Neutrophil (primary cell): ENCODE measurements around the gene ARFGAP3.

Source experiments
- H3K27ac ChIP-seq: fragments of 200-600 bp; sonication (generic); 2 replicates; pipeline ENCODE4 v1.5.1; 2016; ENCODE audit warnings: mild to moderate bottlenecking, moderate library complexity
- H3K27me3 ChIP-seq: fragments of 200-600 bp; sonication (generic); 2 replicates; pipeline ENCODE4 v1.6.0; 2016; ENCODE audit warnings: mild to moderate bottlenecking
- H3K36me3 ChIP-seq: fragments of 200-600 bp; sonication (generic); 2 replicates; pipeline ENCODE4 v1.5.1; 2017
- H3K4me1 ChIP-seq, 2 experiments: fragments of 200-600 bp in 1 of 2; sonication (generic) in 1 of 2; 1 replicate in 1 of 2; 2 replicates in 1 of 2; pipeline versions ENCODE4 v1.5.1 to v1.6.1; 2013 to 2016; ENCODE audit warnings: low read depth in 1 of 2, low read length in 1 of 2, mild to moderate bottlenecking in 1 of 2, moderate library complexity in 1 of 2; ENCODE audit not compliant: control insufficient read depth in 1 of 2, insufficient read depth in 1 of 2
- H3K4me3 ChIP-seq, 2 experiments: fragments of 200-600 bp in 1 of 2; sonication (generic) in 1 of 2; 1 replicate in 1 of 2; 2 replicates in 1 of 2; pipeline ENCODE4 v1.5.1; 2013 to 2016; ENCODE audit warnings: low read depth in 1 of 2, low read length in 1 of 2, mild to moderate bottlenecking in 1 of 2, moderate library complexity in 1 of 2
- H3K9me3 ChIP-seq: fragments of 200-600 bp; sonication (generic); 2 replicates; pipeline ENCODE4 v1.5.1; 2016
- TF ChIP-seq, protein P1 (sequence below): fragments of 200-600 bp; sonication (generic); IDR thresholded peaks from 2 replicates; pipeline ENCODE4 v1.5.1; 2016; ENCODE audit warnings: antibody characterized with exemption

Gene ARFGAP3

DNA sequence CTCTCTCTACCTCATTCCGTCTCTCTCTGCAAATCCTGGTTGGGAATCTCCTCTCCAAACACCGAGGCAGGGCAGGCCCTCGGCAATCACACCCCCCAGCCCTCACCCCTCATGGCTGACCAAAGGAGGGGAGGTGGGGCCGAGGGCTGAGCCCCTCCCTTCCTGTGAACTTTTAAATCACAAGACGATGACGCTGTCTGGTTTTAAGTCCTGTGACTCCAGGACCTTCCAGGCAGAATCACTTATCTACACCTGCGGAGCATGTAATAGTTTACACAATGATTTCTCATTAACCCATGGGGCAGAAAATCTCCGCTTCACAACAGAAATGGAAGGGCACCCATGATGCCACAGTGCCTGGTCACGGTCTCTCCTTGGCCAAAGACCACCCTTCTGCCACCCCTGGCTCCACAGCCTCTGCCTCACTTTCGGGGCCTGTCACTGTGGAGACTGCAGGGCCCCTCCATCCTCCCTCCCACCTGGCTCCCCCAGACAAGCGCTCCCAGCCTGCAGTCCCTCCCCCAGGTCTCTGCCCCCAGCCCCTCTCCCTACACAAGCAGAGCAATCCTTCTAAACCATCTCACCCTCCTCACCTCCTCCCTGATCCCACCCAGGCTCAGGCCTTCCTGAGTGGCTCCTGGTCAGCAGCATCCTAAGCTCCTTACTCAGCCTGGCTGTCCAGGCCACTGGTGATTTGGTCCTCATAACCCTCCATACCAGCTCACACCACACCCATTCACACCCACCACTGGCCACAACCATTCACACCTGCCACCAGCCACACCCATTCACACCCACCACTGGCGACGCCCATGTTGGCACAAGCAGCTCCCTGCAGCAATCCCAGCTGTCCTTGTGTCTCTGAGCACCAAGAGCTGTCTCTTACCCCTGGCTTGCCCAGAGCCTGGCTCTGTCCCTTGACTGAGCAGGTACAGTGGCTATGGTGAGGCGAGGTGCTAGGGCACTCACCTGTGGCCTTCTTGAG, 30.7 kb upstream of the ARFGAP3 start:
- H3K27me3 ChIP-seq = no peaks in the 10 kb centered on the region
- no peak overlapping the region for H3K4me3 ChIP-seq
- peaks cover 71% of the 10 kb centered on the region for H3K36me3 ChIP-seq
- H3K4me1 ChIP-seq = peaks cover 55 to 59% of the 10 kb centered on the region in 2 experiments
- H3K27ac ChIP-seq = peak overlapping the region; percentile 90
- H3K9me3 ChIP-seq = no peaks in the 10 kb centered on the region
- TF ChIP-seq, protein P1, sequence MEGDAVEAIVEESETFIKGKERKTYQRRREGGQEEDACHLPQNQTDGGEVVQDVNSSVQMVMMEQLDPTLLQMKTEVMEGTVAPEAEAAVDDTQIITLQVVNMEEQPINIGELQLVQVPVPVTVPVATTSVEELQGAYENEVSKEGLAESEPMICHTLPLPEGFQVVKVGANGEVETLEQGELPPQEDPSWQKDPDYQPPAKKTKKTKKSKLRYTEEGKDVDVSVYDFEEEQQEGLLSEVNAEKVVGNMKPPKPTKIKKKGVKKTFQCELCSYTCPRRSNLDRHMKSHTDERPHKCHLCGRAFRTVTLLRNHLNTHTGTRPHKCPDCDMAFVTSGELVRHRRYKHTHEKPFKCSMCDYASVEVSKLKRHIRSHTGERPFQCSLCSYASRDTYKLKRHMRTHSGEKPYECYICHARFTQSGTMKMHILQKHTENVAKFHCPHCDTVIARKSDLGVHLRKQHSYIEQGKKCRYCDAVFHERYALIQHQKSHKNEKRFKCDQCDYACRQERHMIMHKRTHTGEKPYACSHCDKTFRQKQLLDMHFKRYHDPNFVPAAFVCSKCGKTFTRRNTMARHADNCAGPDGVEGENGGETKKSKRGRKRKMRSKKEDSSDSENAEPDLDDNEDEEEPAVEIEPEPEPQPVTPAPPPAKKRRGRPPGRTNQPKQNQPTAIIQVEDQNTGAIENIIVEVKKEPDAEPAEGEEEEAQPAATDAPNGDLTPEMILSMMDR = no peak

DNA sequence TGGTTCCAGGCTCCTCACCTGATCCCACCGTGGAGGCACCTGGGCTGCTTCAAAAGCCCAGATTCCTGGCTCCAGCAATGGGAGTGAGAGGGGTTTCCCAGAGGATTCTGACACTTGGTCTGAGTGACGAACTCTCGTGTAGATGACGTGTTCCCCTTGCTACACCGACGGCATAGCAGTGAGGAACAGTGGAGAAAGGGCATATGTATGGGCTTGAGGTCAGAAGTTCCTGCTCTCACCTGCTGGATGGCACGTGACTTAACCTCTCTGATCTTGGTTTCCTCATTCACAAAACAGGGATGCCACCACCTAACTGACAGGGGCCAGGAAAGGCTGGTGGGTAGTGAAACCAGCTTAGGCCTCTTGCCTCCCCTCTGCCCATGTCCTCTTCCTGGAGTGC, 30.0 kb upstream of the ARFGAP3 start:
- Histone ChIP-seq H3K4me3 (no peak overlapping the region), H3K27me3 (no peaks in the 10 kb centered on the region), H3K9me3 (no peaks in the 10 kb centered on the region), H3K27ac (peak overlapping the region; percentile 90), H3K36me3 (peaks cover 78% of the 10 kb centered on the region), H3K4me1 (peaks cover 48 to 52% of the 10 kb centered on the region in 2 experiments)
- TF ChIP-seq, protein P1 = no peak

DNA sequence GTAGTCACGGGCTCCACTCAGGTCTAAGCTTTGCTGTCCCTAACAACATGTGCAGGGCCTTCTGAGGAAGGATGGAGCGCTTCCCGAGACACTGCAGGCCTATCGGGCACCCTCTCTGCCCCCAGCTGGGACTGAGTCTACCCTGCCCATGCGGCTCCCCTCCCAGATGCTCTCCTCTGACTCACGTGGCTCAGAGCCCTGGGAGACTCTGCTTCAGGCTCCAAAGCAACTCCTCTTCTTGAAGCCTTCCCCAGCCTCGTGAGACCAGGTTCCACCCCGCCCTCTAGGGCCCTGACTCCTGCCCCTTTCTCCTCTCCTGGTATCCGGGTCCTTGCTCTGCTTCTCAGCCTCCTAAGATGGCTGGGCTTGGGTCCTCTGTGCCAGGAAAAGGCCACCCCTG, 28.4 kb upstream of the ARFGAP3 start:
- H3K27ac ChIP-seq = peak overlapping the region; percentile 5
- H3K4me1 ChIP-seq = peaks cover 31 to 36% of the 10 kb centered on the region in 2 experiments
- H3K9me3 ChIP-seq = no peaks in the 10 kb centered on the region
- TF ChIP-seq, protein P1 = no peak
- no peak overlapping the region for H3K4me3 ChIP-seq
- H3K36me3 ChIP-seq = peaks cover 91% of the 10 kb centered on the region
- no peaks in the 10 kb centered on the region for H3K27me3 ChIP-seq

DNA sequence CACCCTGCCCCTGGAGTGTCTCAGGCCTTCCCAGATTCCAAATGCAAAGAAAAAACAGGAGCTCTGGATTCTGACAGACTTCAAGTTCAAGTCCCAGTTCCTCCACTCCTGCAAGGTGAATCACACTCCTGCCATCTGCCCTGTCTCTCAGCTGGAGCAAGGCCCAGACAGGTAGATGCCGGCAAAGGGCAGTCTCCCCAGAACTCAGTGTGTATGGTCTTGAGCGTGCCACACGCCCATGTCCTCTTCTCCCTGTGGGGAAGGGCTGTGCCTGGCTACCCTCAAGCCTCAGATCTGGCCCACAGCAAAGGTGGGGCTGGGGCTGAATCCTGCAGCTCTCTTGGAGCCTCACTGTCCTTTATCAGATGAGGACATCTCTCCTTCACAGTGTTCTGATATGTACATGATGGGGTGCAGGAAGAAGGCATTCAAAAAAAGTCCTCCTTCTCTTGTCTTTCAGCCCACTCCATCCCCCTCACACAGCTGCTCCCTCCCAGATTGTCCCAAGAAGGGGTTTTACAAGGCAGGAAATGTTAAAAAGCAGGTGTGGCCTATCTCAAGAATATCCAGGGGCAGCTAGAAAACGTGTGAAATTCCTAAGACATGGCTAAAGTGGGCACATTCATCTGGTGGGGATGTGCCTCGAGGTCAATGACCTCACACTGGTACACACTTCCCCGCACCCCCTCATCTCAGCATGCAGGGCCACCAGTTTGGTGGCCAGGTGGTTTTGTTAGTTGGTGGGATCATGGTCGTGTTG, 27.7 kb upstream of the ARFGAP3 start:
- TF ChIP-seq, protein P1 = no peak
- H3K4me3 ChIP-seq = no peak overlapping the region
- peak overlapping the region; percentile 39 for H3K27ac ChIP-seq
- H3K36me3 ChIP-seq = peaks cover 92% of the 10 kb centered on the region
- H3K9me3 ChIP-seq = no peaks in the 10 kb centered on the region
- no peaks in the 10 kb centered on the region for H3K27me3 ChIP-seq
- H3K4me1 ChIP-seq = peaks cover 24 to 29% of the 10 kb centered on the region in 2 experiments

DNA sequence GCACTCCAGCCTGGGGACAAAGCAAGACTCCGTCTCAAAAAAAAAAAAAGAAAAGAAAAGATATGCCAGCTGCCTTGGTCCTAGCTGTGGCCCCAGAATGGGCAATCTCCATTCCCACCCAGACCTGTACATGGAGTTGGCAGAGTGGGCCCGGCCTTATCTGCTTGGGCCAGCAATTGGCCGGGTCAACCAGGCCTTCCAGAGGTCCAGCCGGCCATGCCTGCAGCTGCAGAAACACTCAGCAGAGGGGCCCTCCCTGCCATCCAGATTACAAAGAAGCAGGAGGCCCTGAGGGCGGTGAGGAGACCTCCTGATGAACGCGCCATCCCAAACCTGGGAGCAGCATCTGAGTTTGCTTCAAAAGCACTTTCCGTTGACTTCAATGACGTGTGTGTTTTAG, 26.9 kb upstream of the ARFGAP3 start:
- Histone ChIP-seq H3K4me1 (peaks cover 16 to 21% of the 10 kb centered on the region in 2 experiments), H3K36me3 (peaks cover 100% of the 10 kb centered on the region), H3K27me3 (no peaks in the 10 kb centered on the region), H3K9me3 (no peaks in the 10 kb centered on the region), H3K4me3 (no peak overlapping the region), H3K27ac (no peak overlapping the region)
- TF ChIP-seq, protein P1 = no peak
